HepG2 (cell line): ENCODE measurements around the gene CAPRIN2. TPM values are rescaled to one million over a fixed set of nuclear protein-coding genes. Genes with fewer than 3 reads are reported as not detected.
A peak's percentile ranks its signal among the peaks of the same experiment; 100 is the strongest.

Experiments
- ATAC-seq: fragments of 200-7000 bp; cut with Tn5 transposase; 3 replicates; pipeline ENCODE4 v1.9.1; 2020; ENCODE audit warnings: mild to moderate bottlenecking, moderate library complexity
- BruUV-seq: library from RNA; stranded (reverse); fragments of 400-500 nt; replicated peaks from 2 replicates; lab custom pipeline; 2021; lab: Mats Ljungman, UMichigan
- CTCF ChIA-PET: fragments of 300-600 bp; formaldehyde crosslinking; extraction: SDS; loops from one replicate; lab custom pipeline; 2021; ENCODE audit warnings: low total read pairs, inconsistent platforms, low intra/inter-chr PET ratio; lab: Yijun Ruan, JAX
- POLR2A ChIA-PET: fragments of 350-600 bp; sonication (Branson Sonifier 250); formaldehyde crosslinking; loops from one replicate; lab custom pipeline; 2020; ENCODE audit warnings: antibody characterized with exemption, inconsistent platforms; lab: Yijun Ruan, JAX
- DNase-seq: peaks from one replicate; pipeline ENCODE4 v3.0.0-alpha.2; 2015; ENCODE audit warnings: low spot score
- FAIRE-seq: peaks from 3 replicates; lab custom pipeline; 2011; peaks lifted over from hg19 to GRCh38; lab: Jason Lieb, UNC
- H2AFZ ChIP-seq: one replicate; pipeline ENCODE4 v1.6.1; 2011; ENCODE audit warnings: low read length, inconsistent platforms
- H3K27ac ChIP-seq: fragments of 300-600 bp; 3 replicates; pipeline ENCODE4 v1.8.0; 2011; ENCODE audit warnings: mixed run types, mild to moderate bottlenecking, mixed read lengths, low read length, inconsistent platforms; ENCODE audit not compliant: insufficient read depth; ENCODE audit errors: extremely low read length
- H3K27me3 ChIP-seq, 2 experiments: fragments of 200-600 bp in 1 of 2; 2 replicates in 1 of 2; 3 replicates in 1 of 2; pipeline versions ENCODE4 v1.6.0 to v1.8.0; 2011; ENCODE audit warnings: low read length in 2 of 2, mild to moderate bottlenecking in 2 of 2, moderate library complexity in 2 of 2, inconsistent platforms in 1 of 2; ENCODE audit not compliant: insufficient read depth in 2 of 2, control insufficient read depth in 1 of 2
- H3K36me3 ChIP-seq, 2 experiments: fragments of 200-600 bp in 1 of 2; replicated peaks in 1 of 2; 2 replicates in 1 of 2; 3 replicates in 1 of 2; pipeline versions ENCODE4 v1.5.1 to v1.8.0; 2011; ENCODE audit warnings: low read length in 2 of 2, inconsistent platforms in 1 of 2; ENCODE audit not compliant: insufficient read depth in 2 of 2, control insufficient read depth in 1 of 2
- H3K4me1 ChIP-seq: 2 replicates; pipeline ENCODE4 v1.5.1; 2012; ENCODE audit warnings: low read length, inconsistent platforms; ENCODE audit not compliant: insufficient read depth
- H3K4me2 ChIP-seq: 2 replicates; pipeline ENCODE4 v1.6.0; 2011; ENCODE audit warnings: low read depth, low read length, inconsistent platforms
- H3K4me3 ChIP-seq, 3 experiments: fragments of 200-600 bp in 1 of 3; sonication (generic), shearing (Covaris generic) in 1 of 3; replicated peaks in 1 of 3; 2 replicates each; pipeline ENCODE4 v1.5.1; 2011 to 2016; ENCODE audit warnings: low read length in 3 of 3, inconsistent platforms in 2 of 3, low read depth in 2 of 3, mild to moderate bottlenecking in 2 of 3, control low read depth in 1 of 3, mixed read lengths in 1 of 3; ENCODE audit not compliant: insufficient read depth in 1 of 3
- H3K79me2 ChIP-seq: one replicate; pipeline ENCODE4 v1.6.1; 2011; ENCODE audit warnings: low read length, inconsistent platforms; ENCODE audit not compliant: insufficient read depth
- H3K9ac ChIP-seq: 2 replicates; pipeline ENCODE4 v1.6.0; 2011; ENCODE audit warnings: mild to moderate bottlenecking, low read depth, low read length, inconsistent platforms; ENCODE audit not compliant: insufficient read depth
- H3K9me3 ChIP-seq: 2 replicates; pipeline ENCODE4 v1.5.1; 2012; ENCODE audit warnings: mild to moderate bottlenecking, low read length
- H4K20me1 ChIP-seq: 2 replicates; pipeline ENCODE4 v1.6.0; 2011; ENCODE audit warnings: inconsistent platforms, mild to moderate bottlenecking, low read length, moderate library complexity; ENCODE audit not compliant: insufficient read depth
- CENPX ChIP-seq: sonication (generic); formaldehyde crosslinking; IDR thresholded peaks from 2 replicates; pipeline ENCODE4 v1.9.0; 2021; ENCODE audit warnings: mild to moderate bottlenecking, missing genetic modification reagents, moderate library complexity
- CREM ChIP-seq, 2 experiments: sonication (generic) in 1 of 2; formaldehyde crosslinking in 1 of 2; IDR thresholded peaks; 2 replicates each; pipeline versions ENCODE4 v1.4.0 to v1.6.1; 2016 to 2020; ENCODE audit warnings: antibody characterized with exemption in 1 of 2, mild to moderate bottlenecking in 1 of 2, missing genetic modification reagents in 1 of 2
- CSRNP2 ChIP-seq: sonication (generic); formaldehyde crosslinking; conservative IDR thresholded peaks from 2 replicates; pipeline ENCODE4 v1.8.0; 2022; ENCODE audit warnings: low read depth, missing genetic modification reagents
- FOSL2 ChIP-seq: sonication (generic); formaldehyde crosslinking; IDR thresholded peaks from 2 replicates; pipeline ENCODE4 v1.4.0; 2020; ENCODE audit warnings: missing genetic modification reagents
- GATA4 ChIP-seq: sonication (generic); IDR thresholded peaks from 2 replicates; pipeline ENCODE4 v1.6.1; 2016; ENCODE audit warnings: antibody characterized with exemption, low read depth, borderline replicate concordance
- GFI1 ChIP-seq: sonication (generic); formaldehyde crosslinking; IDR thresholded peaks from 2 replicates; pipeline ENCODE4 v1.5.0; 2020; ENCODE audit warnings: missing genetic modification reagents, mild to moderate bottlenecking, borderline replicate concordance
- HIVEP1 ChIP-seq: sonication (generic); formaldehyde crosslinking; IDR thresholded peaks from 2 replicates; pipeline ENCODE4 v1.4.0; 2020; ENCODE audit warnings: mild to moderate bottlenecking, missing genetic modification reagents
- HMG20A ChIP-seq: IDR thresholded peaks from 2 replicates; pipeline ENCODE4 v1.6.1; 2016; ENCODE audit warnings: borderline replicate concordance
- PHB2 ChIP-seq: fragments of 450-650 bp; IDR thresholded peaks from 2 replicates; pipeline ENCODE4 v1.6.1; 2018; ENCODE audit not compliant: partially characterized antibody
- SMARCC2 ChIP-seq: fragments of 450-650 bp; IDR thresholded peaks from 2 replicates; pipeline ENCODE4 v1.6.1; 2017; ENCODE audit warnings: antibody characterized with exemption, mild to moderate bottlenecking
- SOX6 ChIP-seq, 2 experiments: fragments of 450-650 bp in 1 of 2; sonication (generic) in 1 of 2; formaldehyde crosslinking in 1 of 2; IDR thresholded peaks; 2 replicates each; pipeline versions ENCODE4 v1.4.0 to v1.6.1; 2017 to 2020; ENCODE audit warnings: antibody characterized with exemption in 1 of 2, mild to moderate bottlenecking in 1 of 2, missing genetic modification reagents in 1 of 2
- ZBTB20 ChIP-seq: sonication (generic); formaldehyde crosslinking; IDR thresholded peaks from 2 replicates; pipeline ENCODE4 v1.8.1; 2023; ENCODE audit warnings: missing genetic modification reagents, low read depth, mild to moderate bottlenecking, borderline replicate concordance
- ZMYM4 ChIP-seq: sonication (generic); formaldehyde crosslinking; IDR thresholded peaks from 2 replicates; pipeline ENCODE4 v1.8.1; 2023; ENCODE audit warnings: mild to moderate bottlenecking, missing genetic modification reagents
- ZNF503 ChIP-seq: sonication (generic); formaldehyde crosslinking; IDR thresholded peaks from 2 replicates; pipeline ENCODE4 v1.4.0; 2020; ENCODE audit warnings: missing genetic modification reagents
- ZNF576 ChIP-seq: sonication (generic); formaldehyde crosslinking; IDR thresholded peaks from 2 replicates; pipeline ENCODE4 v1.4.0; 2020; ENCODE audit warnings: mild to moderate bottlenecking, missing genetic modification reagents
- whole genome bisulfite sequencing: methylation state at CpG from one replicate; pipeline ENCODE4 v1.1.6; 2017; ENCODE audit warnings: low lambda C conversion rate; 5-methylcytosine and 5-hydroxymethylcytosine counted together
- in situ Hi-C: cut with HindIII; loops from 2 replicates; pipeline ENCODE4 v1.10.0; 2017; ENCODE audit warnings: low pct_unique_long_range_greater_than_20kb; ENCODE audit not compliant: extremely low pct_ligation_motif_present
- intact Hi-C: fragments of 100-400 bp; cut with micrococcal nuclease; formaldehyde crosslinking; loops from one replicate; pipeline ENCODE4 v1.10.0; 2022; ENCODE audit not compliant: unreplicated experiment
- polyA plus RNA-seq, 8 experiments: library from polyadenylated mRNA; depleted of rRNA in 3 of 8; stranded (reverse) in 7 of 8; unstranded in 1 of 8; fragments of >200 nt; fragmentation: Illumina TruSeq in 4 of 8; extraction: Trizol in 4 of 8; gene quantifications; 2 replicates each; pipeline versions ENCODE4 v1.2.1 to v1.2.3, GENCODE V29; 2011 to 2016; ENCODE audit warnings: low read depth in 4 of 8, missing spikeins in 1 of 8, mixed read lengths in 1 of 8; ENCODE audit not compliant: insufficient read depth in 1 of 8
- total RNA-seq, 5 experiments: library from RNA; depleted of rRNA; stranded (reverse); fragments of >200 nt; fragmentation: Illumina TruSeq; extraction: Trizol; gene quantifications; 2 replicates each; pipeline ENCODE4 v1.2.3, GENCODE V29; 2016; ENCODE audit warnings: low read depth in 1 of 5

The CAPRIN2 gene
- total and polyA plus RNA-seq, 2 of the 13 experiments (the other 11 are each of a cell fraction or from before 2014, with no cell fraction given), result 21.7 to 30.6 TPM

- H3K79me2 ChIP-seq, result no peaks in the 10 kb centered on the region
- intact Hi-C loops, result no loop called here
- H3K27me3 ChIP-seq, result 0 out of 5 replicates have a peak, but pooled peaks cover 0 to 3% of the 10 kb centered on the region in 2 experiments
- H3K4me2 ChIP-seq, result no peak overlapping the region
- 53% methylated on average over 2 of the region's 2 CpGs for WGBS
- no peaks in the 10 kb centered on the region for H3K36me3 ChIP-seq
- no peaks in the 10 kb centered on the region for H3K9me3 ChIP-seq
- ChIA-PET POLR2A (interaction anchor here (1.3 kb wide), 1 partner anchor 9 kb away, joined by 3 read pairs; the partner anchor contains the start of gene CAPRIN2), CTCF (no interaction called here)
- ATAC-seq (no peak), DNase-seq (no peak), FAIRE-seq (no peak)
- peaks cover 27% of the 10 kb centered on the region for H3K4me1 ChIP-seq
- no peaks in the 10 kb centered on the region for H4K20me1 ChIP-seq
- H3K27ac ChIP-seq, result no peak overlapping the region
- in situ Hi-C loops, result no loop called here
- TF ChIP-seq HIVEP1 (no peak), PHB2 (no peak), GFI1 (CRISPR knock-in tag) (no peak), ZNF576 (no peak), CSRNP2 (CRISPR knock-in tag) (no peak)
- BruUV-seq, result no TSS peak
- H2AFZ ChIP-seq, result no peak overlapping the region
- H3K4me3 ChIP-seq, result no peak overlapping the region
- no peak overlapping the region for H3K9ac ChIP-seq
Measured at GRCh38 chr12:30764251-30764650, 9.5 kb upstream of the CAPRIN2 start.

- POLR2A ChIA-PET, result interaction anchor here (0.8 kb wide), 1 partner anchor 8 kb away, joined by 3 read pairs; the partner anchor contains the start of gene CAPRIN2
- Histone ChIP-seq H3K9me3 (no peaks in the 10 kb centered on the region), H3K4me2 (peak overlapping the region; percentile 62), H3K36me3 (no peaks in the 10 kb centered on the region), H3K9ac (no peak overlapping the region), H3K4me1 (peaks cover 27% of the 10 kb centered on the region), H3K27me3 (0 out of 5 replicates have a peak, but pooled peaks cover 0 to 2% of the 10 kb centered on the region in 2 experiments), H3K79me2 (no peaks in the 10 kb centered on the region), H4K20me1 (no peaks in the 10 kb centered on the region), H3K27ac (no peak overlapping the region), H3K4me3 (no peak overlapping the region; a peak in 1 of 6 replicates), H2AFZ (no peak overlapping the region)
- WGBS, result 0% methylated on average over 3 of the region's 3 CpGs
- intact Hi-C loops (no loop called here), in situ Hi-C loops (no loop called here)
- peak; percentile 85 for ATAC-seq
- CTCF ChIA-PET, result no interaction called here
- BruUV-seq, result no TSS peak
- DNase-seq, result peak; percentile 77
- FAIRE-seq, result peak; percentile 48
- TF ChIP-seq SMARCC2, result no peak
- TF ChIP-seq GATA4, result 0 out of 2 replicates have a peak, but pooled peaks have one; percentile 30
- no peak for TF ChIP-seq SOX6 (IDR thresholded peaks at IDR 0.05)
- TF ChIP-seq SOX6 (CRISPR knock-in tag; IDR thresholded peaks at IDR 0.05), result peak; percentile 73
- TF ChIP-seq ZMYM4, result peak; percentile 65
- peak; percentile 76; the same call in 1 of the 2 replicates for TF ChIP-seq HMG20A (CRISPR knock-in tag)
- TF ChIP-seq CREM (IDR thresholded peaks at IDR 0.05), result 0 out of 2 replicates have a peak, but pooled peaks have one; percentile 13
- TF ChIP-seq CREM (CRISPR knock-in tag; IDR thresholded peaks at IDR 0.05), result no peak
- peak; percentile 44; the same call in 1 of the 2 replicates for TF ChIP-seq ZNF503 (CRISPR knock-in tag)
- TF ChIP-seq CENPX (CRISPR knock-in tag), result no peak
- peak; percentile 63 for TF ChIP-seq FOSL2 (CRISPR knock-in tag)
- no peak for TF ChIP-seq ZBTB20
Measured at GRCh38 chr12:30763053-30763452, 8.3 kb upstream of the CAPRIN2 start.
